GM23248 (cell line): Measurements from ENCODE around the gene SLC25A21. TPM values are rescaled to one million over a fixed set of nuclear protein-coding genes. Genes with fewer than 3 reads are reported as not detected.
"Not testable (repeated sequence)": the region's sequence is repeated elsewhere in the genome, so short reads cannot be mapped to it uniquely, and the experiment has no call there.

Experiments
- DNase-seq: peaks from one replicate; pipeline ENCODE4 v3.0.0-alpha.2; 2015
- H2AFZ ChIP-seq: fragments of 200-600 bp; sonication (generic); 2 replicates; pipeline ENCODE4 v1.6.1; 2016; ENCODE audit warnings: antibody characterized with exemption
- H3F3A ChIP-seq: fragments of 200-600 bp; sonication (generic); 2 replicates; pipeline ENCODE4 v1.6.1; 2016; ENCODE audit warnings: mild to moderate bottlenecking, antibody characterized with exemption, mixed run types; ENCODE audit not compliant: insufficient read depth
- H3K27ac ChIP-seq: fragments of 200-600 bp; sonication (generic); 2 replicates; pipeline ENCODE4 v1.5.1; 2016; ENCODE audit warnings: mild to moderate bottlenecking
- H3K27me3 ChIP-seq: fragments of 200-600 bp; sonication (generic); replicated peaks from 2 replicates; pipeline ENCODE4 v1.6.1; 2016; ENCODE audit warnings: mild to moderate bottlenecking; ENCODE audit not compliant: insufficient read depth
- H3K36me3 ChIP-seq: fragments of 200-600 bp; sonication (generic); 2 replicates; pipeline ENCODE4 v1.6.1; 2016; ENCODE audit warnings: low read depth, mild to moderate bottlenecking
- H3K4me1 ChIP-seq: fragments of 200-600 bp; sonication (generic); 2 replicates; pipeline ENCODE4 v1.6.1; 2016; ENCODE audit warnings: mild to moderate bottlenecking; ENCODE audit not compliant: insufficient read depth
- H3K4me2 ChIP-seq: fragments of 200-600 bp; sonication (generic); one replicate; pipeline ENCODE4 v1.6.1; 2016; ENCODE audit warnings: mild to moderate bottlenecking; ENCODE audit not compliant: unreplicated experiment
- H3K4me3 ChIP-seq: fragments of 200-600 bp; sonication (generic); 2 replicates; pipeline ENCODE4 v1.5.1; 2016; ENCODE audit warnings: mild to moderate bottlenecking
- H3K79me2 ChIP-seq: fragments of 200-600 bp; sonication (generic); 2 replicates; pipeline ENCODE4 v1.6.1; 2016; ENCODE audit warnings: mild to moderate bottlenecking; ENCODE audit not compliant: insufficient read depth
- H3K9ac ChIP-seq: fragments of 200-600 bp; sonication (generic); 2 replicates; pipeline ENCODE4 v1.6.1; 2016; ENCODE audit warnings: mild to moderate bottlenecking
- H3K9me2 ChIP-seq: fragments of 200-600 bp; sonication (generic); 2 replicates; pipeline ENCODE4 v1.6.1; 2016; ENCODE audit warnings: mixed run types, mild to moderate bottlenecking, moderate library complexity; ENCODE audit not compliant: insufficient read depth
- H3K9me3 ChIP-seq: fragments of 200-600 bp; sonication (generic); one replicate; pipeline ENCODE4 v1.6.1; 2017; ENCODE audit warnings: low read depth
- H4K20me1 ChIP-seq: fragments of 200-600 bp; sonication (generic); 2 replicates; pipeline ENCODE4 v1.6.0; 2016; ENCODE audit not compliant: insufficient read depth
- EZH2 ChIP-seq: fragments of 200-600 bp; sonication (generic); IDR thresholded peaks from 2 replicates; pipeline ENCODE4 v1.6.1; 2018; ENCODE audit warnings: antibody characterized with exemption, mild to moderate bottlenecking; ENCODE audit not compliant: insufficient read depth, poor library complexity, severe bottlenecking
- EZH2phosphoT487 ChIP-seq: fragments of 200-600 bp; sonication (generic); IDR thresholded peaks from 2 replicates; pipeline ENCODE4 v1.6.1; 2018; ENCODE audit warnings: antibody characterized with exemption, moderate library complexity, mild to moderate bottlenecking, low read depth; ENCODE audit not compliant: insufficient read depth
- WGBS, 2 experiments: methylation state at CpG; one replicate each; pipeline ENCODE4 v1.1.6; 2015 to 2017; ENCODE audit warnings: low lambda C conversion rate in 2 of 2, low coverage in 1 of 2; ENCODE audit errors: missing lambda C conversion rate in 2 of 2; 5-methylcytosine and 5-hydroxymethylcytosine counted together
- in situ Hi-C: fragments of 300-500 bp; cut with MboI; formaldehyde crosslinking; loops from 2 replicates; pipeline ENCODE4 v1.15.0; 2020
- polyA plus RNA-seq: library from polyadenylated mRNA; unstranded; fragments of >200 nt; fragmentation: Nextera tagmentation; extraction: Ambion mirVana; gene quantifications from 2 replicates; pipeline ENCODE4 v1.2.1, GENCODE V29; 2016
- total RNA-seq: library from RNA; depleted of rRNA; stranded (reverse); fragments of >200 nt; shearing (Covaris generic); gene quantifications from 2 replicates; pipeline ENCODE4 v1.2.3, GENCODE V29; 2014

SLC25A21 gene
- total and polyA plus RNA-seq, 2 experiments from 2014 or later = 0.26 TPM; not detected in 1

DNA sequence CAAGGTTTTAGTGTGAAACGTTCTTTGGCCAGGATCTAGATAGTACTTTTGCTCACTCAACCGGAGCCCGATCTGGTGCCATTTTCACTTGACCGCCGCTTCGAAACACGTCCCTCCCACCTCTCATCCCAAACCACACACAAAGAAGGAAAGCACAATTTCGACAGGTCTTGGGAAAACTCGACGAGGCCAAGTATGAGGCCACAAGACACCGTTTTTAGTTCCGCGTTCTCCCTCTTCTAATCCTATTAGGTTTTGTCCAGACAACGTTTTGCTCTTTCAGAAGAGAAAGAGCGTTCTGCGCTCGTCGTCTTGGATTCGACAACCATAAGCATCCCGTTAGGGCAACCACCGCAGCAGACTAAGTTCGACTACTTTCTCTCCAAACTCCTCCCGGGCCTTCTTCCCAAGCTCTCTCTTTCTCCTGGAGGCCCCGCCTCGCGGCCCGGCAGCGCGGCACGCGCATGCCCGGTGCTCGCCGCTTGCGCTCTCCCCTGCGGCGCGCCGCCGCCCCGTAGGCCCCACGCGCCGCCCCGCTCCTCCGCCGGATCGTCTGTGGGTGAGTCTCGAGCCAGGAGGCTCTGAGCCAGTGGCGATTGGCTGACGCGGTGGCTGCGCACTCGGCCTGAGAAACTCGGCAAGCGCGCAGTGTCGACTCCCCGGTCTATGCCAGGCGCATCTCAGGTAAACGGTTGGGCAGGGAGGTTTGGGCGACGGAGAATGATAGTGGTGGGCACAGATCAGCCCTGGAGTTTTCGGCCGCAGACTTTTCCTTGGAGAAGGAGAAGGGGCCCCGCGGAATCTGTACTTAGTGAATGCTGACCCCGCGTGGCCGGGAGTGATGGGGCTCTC lies 25.2 kb upstream of the SLC25A21 start, which contains the start of gene MIPOL1:
Gene MIPOL1 (plus strand): TSS at position 517 of the 852 bp plus-strand sequence. CDS start 49,952 bp downstream, outside the sequence.
- TF ChIP-seq EZH2 = no peak
- TF ChIP-seq EZH2phosphoT487 = no peak
- Histone ChIP-seq H4K20me1 (no peaks in the 10 kb centered on the region), H3K27me3 (no peaks in the 10 kb centered on the region), H3K79me2 (peaks cover 17% of the 10 kb centered on the region), H3K4me2 (peak within 1 kb of the TSS; percentile 94), H3F3A (peaks cover 26% of the 10 kb centered on the region), H3K36me3 (no peaks in the 10 kb centered on the region), H3K27ac (peak within 1 kb of the TSS; percentile 93), H3K9ac (peak within 1 kb of the TSS; percentile 91), H2AFZ (peak within 1 kb of the TSS; percentile 97), H3K4me3 (peak within 1 kb of the TSS; percentile 83), H3K4me1 (peaks cover 27% of the 10 kb centered on the region), H3K9me2 (no peaks in the 10 kb centered on the region), H3K9me3 (no peaks in the 10 kb centered on the region)
- in situ Hi-C loops = no loop called here
- WGBS, 2 experiments = 1 to 2% methylated on average over 65 to 68 of the region's 70 CpGs
- peak; percentile 95 for DNase-seq

DNA sequence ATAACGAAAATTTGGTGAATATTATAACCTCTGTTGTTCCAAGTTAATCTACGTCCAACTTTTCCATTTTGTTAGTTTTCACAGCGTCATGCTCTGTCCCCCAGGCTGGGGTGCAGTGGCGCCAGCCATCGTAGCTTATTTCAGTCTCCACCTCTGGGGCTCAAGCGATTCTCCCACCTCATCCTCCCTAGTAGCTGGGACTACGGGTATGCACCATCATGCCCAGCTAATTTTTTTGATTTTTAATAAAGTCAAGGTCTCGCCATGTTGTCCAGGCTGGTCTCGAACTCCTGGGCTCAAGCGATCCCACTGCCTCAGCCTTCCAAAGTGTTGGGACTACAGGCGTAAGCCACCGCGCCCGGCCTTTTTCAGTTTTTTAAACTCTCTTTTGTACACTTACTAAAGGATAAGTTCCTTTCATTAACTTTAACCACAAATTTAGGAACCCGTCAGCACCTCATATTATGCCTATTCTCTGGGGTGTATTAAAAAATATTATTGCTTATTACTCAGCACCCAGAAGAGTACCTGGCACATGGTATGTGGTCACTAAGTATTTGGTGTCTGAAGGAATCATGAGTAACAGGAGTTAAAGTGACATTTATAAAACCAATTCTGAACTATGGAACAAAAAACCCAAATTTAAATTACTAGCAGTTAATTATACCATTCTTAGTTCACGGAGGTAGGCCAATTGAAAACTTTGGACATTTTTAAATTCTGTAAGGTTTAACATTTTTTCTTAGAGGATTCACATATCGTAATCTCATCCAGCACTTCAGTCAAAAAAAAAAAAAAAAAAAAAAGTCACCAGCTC lies 24.4 kb upstream of the SLC25A21 start:
- 91 to 92% methylated on average over 17 of the region's 17 CpGs for WGBS, 2 experiments
- Histone ChIP-seq H3K4me3 (peak overlapping the region; percentile 83), H3F3A (peaks cover 26% of the 10 kb centered on the region), H2AFZ (peak overlapping the region; percentile 97), H3K27me3 (no peaks in the 10 kb centered on the region), H3K79me2 (peaks cover 16% of the 10 kb centered on the region), H3K36me3 (no peaks in the 10 kb centered on the region), H3K9me2 (no peaks in the 10 kb centered on the region), H3K4me1 (peaks cover 27% of the 10 kb centered on the region), H3K27ac (peak overlapping the region; percentile 93), H3K9me3 (no peaks in the 10 kb centered on the region), H3K9ac (peak overlapping the region; percentile 91), H3K4me2 (peak overlapping the region; percentile 94), H4K20me1 (no peaks in the 10 kb centered on the region)
- TF ChIP-seq EZH2 (no peak), EZH2phosphoT487 (no peak)
- in situ Hi-C loops = no loop called here
- DNase-seq = peak; percentile 21

DNA sequence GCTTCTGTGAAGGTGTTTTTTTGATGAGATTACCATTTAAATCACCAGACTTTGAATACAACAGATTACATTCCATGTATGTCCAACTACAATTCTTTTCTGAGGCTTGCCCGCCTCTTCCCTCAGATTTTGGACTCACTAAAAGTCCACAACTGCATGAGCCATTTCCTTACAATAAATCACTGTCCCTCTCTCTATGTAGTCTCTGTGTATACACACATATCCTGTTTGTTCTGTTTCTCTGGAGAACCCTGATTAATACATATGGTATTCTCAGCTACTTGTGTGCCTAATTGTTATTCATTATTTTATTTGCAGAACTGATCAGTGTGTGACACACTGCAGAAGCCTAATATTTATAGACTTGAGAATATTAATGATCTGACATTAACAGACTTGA lies 22.9 kb upstream of the SLC25A21 start:
- 14 to 38% methylated on average over 1 of the region's 1 CpG for WGBS, 2 experiments
- Histone ChIP-seq H3K4me2 (no peak overlapping the region), H3K9ac (no peak overlapping the region), H3K9me3 (no peaks in the 10 kb centered on the region), H3K36me3 (no peaks in the 10 kb centered on the region), H3K4me3 (no peak overlapping the region), H3F3A (peaks cover 26% of the 10 kb centered on the region), H3K9me2 (no peaks in the 10 kb centered on the region), H3K79me2 (peaks cover 13% of the 10 kb centered on the region; the same call in 1 of the 2 replicates), H3K4me1 (peaks cover 27% of the 10 kb centered on the region), H3K27me3 (no peaks in the 10 kb centered on the region), H4K20me1 (no peaks in the 10 kb centered on the region), H2AFZ (peak overlapping the region; percentile 40; the same call in 1 of the 2 replicates), H3K27ac (no peak overlapping the region)
- in situ Hi-C loops = no loop called here
- peak; percentile 66 for DNase-seq
- TF ChIP-seq EZH2 (no peak), EZH2phosphoT487 (no peak)

DNA sequence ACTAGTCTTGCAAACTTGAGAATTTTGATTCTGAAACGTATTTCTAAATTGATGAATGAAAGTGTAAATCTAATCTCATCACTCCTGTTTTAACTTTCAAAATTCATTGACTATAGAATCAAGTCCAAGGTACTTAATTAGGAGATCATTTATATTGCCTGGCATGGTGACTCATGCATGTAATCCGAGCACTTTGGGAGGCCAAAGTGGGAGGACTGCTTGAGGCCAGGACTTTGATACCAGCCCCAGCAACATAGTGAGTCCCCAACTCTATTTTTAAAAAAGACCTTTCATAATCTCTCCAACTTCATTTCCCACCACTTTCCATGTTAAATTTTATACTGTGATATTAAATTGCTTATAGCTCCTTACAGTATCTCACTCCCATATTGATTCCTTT lies 22.3 kb upstream of the SLC25A21 start:
- WGBS, 2 experiments = 64 to 82% methylated on average over 2 of the region's 2 CpGs
- DNase-seq = no peak
- Histone ChIP-seq H3K4me1 (peaks cover 27% of the 10 kb centered on the region), H3K9ac (no peak overlapping the region), H3K27ac (no peak overlapping the region), H4K20me1 (no peaks in the 10 kb centered on the region), H3F3A (peaks cover 26% of the 10 kb centered on the region), H3K27me3 (no peaks in the 10 kb centered on the region), H2AFZ (peak overlapping the region; percentile 40; the same call in 1 of the 2 replicates), H3K9me3 (no peaks in the 10 kb centered on the region), H3K4me2 (no peak overlapping the region), H3K79me2 (peaks cover 11% of the 10 kb centered on the region; the same call in 1 of the 2 replicates), H3K9me2 (no peaks in the 10 kb centered on the region), H3K4me3 (no peak overlapping the region), H3K36me3 (no peaks in the 10 kb centered on the region)
- TF ChIP-seq EZH2phosphoT487 = no peak
- no peak for TF ChIP-seq EZH2
- in situ Hi-C loops = no loop called here

DNA sequence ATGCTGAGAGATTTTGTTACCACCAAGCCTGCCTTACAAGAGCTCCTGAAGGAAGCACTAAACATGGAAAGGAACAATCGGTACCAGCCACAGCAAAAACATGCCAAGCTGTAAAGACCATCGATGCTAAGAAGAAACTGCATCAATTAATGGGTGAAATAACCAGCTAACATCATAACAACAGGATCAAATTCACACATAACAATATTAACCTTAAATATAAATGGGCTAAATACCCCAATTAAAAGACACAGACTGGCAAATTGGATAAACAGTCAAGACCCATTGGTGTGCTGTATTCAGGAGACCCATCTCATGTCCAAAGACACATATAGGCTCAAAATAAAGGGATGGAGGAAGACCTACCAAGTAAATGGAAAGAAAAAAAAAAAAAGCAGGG lies 17.3 kb upstream of the SLC25A21 start:
- H3K36me3 ChIP-seq, H3K9me2 ChIP-seq, DNase-seq, H3F3A ChIP-seq, H2AFZ ChIP-seq, H3K79me2 ChIP-seq, H3K4me1 ChIP-seq, H3K9ac ChIP-seq, H3K4me3 ChIP-seq, H4K20me1 ChIP-seq, H3K27ac ChIP-seq, H3K9me3 ChIP-seq, H3K4me2 ChIP-seq, in situ Hi-C loops, H3K27me3 ChIP-seq: not testable (repeated sequence)
- WGBS, 2 experiments = 88 to 93% methylated on average over 2 of the region's 2 CpGs

DNA sequence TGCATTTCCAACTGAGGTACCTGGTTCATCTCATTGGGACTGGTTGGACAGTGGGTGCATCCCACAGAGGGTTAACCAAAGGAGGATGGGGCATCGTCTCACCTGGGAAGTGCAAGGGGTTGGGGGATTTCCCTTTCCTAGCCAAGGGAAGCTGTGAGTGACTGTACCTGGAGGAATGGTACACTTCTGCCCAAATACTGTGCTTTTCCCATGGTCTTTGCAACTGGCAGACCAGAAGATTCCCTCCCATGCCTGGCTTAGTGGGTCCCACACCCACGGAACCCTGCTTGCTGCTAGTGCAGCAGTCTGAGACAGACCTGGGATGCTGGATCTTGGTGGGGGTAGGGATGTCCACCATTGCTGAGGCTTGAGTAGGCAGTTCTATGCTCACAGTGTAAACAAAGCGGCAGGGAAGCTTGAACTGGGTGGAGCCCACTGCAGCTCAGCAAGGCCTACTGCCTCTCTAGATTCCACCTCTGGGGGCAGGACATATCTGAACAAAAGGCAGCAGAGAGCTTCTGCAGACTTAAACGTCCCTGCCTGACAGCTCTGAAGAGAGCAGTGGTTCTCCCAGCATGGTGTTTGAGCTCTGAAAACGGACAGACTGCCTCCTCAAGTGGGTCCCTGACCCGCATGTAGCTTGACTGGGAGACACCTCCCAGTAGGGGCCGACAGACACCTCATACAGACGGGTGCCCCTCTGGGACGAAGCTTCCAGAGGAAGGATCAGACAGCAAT lies 15.6 kb upstream of the SLC25A21 start:
- H3K27ac ChIP-seq, H3K9ac ChIP-seq, H3F3A ChIP-seq, H3K9me2 ChIP-seq, H4K20me1 ChIP-seq, H3K4me2 ChIP-seq, H3K79me2 ChIP-seq, H3K4me3 ChIP-seq, in situ Hi-C loops, H3K27me3 ChIP-seq, DNase-seq, H3K36me3 ChIP-seq, H2AFZ ChIP-seq, H3K9me3 ChIP-seq, H3K4me1 ChIP-seq: not testable (repeated sequence)
- WGBS, 2 experiments = 66 to 68% methylated on average over 9 of the region's 9 CpGs
